Vagina (tissue), 2 donors: ENCODE results near the gene ZNF281. TPM values are rescaled to one million over a fixed set of nuclear protein-coding genes. Genes with fewer than 3 reads are reported as not detected.

ENCODE experiments used
- DNase-seq, 2 donors: peaks; one replicate each; pipeline ENCODE4 v3.0.0-alpha.2; 2017; ENCODE audit errors: extremely low spot score in 2 of 2
- H3K27ac ChIP-seq: fragments of 200-600 bp; sonication (generic); one replicate; pipeline ENCODE4 v1.5.1; 2019
- H3K27me3 ChIP-seq: fragments of 200-600 bp; sonication (generic); one replicate; pipeline ENCODE4 v1.5.1; 2019
- H3K36me3 ChIP-seq, 2 donors: fragments of 200-600 bp; sonication (generic); one replicate each; pipeline ENCODE4 v1.5.1; 2017 to 2019
- H3K4me1 ChIP-seq: fragments of 200-600 bp; sonication (generic); one replicate; pipeline ENCODE4 v1.5.1; 2019
- H3K4me3 ChIP-seq, 2 donors: fragments of 200-600 bp; sonication (generic); 1 replicate in 1 of 2; 2 replicates in 1 of 2; pipeline ENCODE4 v1.5.1; 2016 to 2019
- H3K9me3 ChIP-seq: fragments of 200-600 bp; sonication (generic); one replicate; pipeline ENCODE4 v1.5.1; 2019
- POLR2A ChIP-seq, 2 donors: fragments of 450-650 bp; IDR thresholded peaks; one replicate each; pipeline ENCODE4 v1.6.1; 2017; ENCODE audit warnings: antibody characterized with exemption in 2 of 2, mild to moderate bottlenecking in 2 of 2, moderate library complexity in 2 of 2
- POLR2AphosphoS5 ChIP-seq, 2 donors: sonication (generic); formaldehyde crosslinking; IDR thresholded peaks; one replicate each; pipeline ENCODE4 v1.9.0; 2017; ENCODE audit warnings: antibody characterized with exemption in 2 of 2, mild to moderate bottlenecking in 2 of 2, low read depth in 1 of 2; ENCODE audit not compliant: insufficient read depth in 1 of 2
- intact Hi-C: fragments of 100-400 bp; cut with DNase I; formaldehyde crosslinking; loops from one replicate; pipeline ENCODE4 v1.15.1; 2023
- total RNA-seq: library from RNA; depleted of rRNA; stranded (reverse); fragments of >200 nt; gene quantifications from one replicate; pipeline ENCODE4 v1.2.3, GENCODE V29; 2016
- TF ChIP-seq, protein P1 (sequence below), 3 experiments: fragments of 450-650 bp in 2 of 3; fragments of 200-600 bp in 1 of 3; sonication (generic) in 1 of 3; IDR thresholded peaks; one replicate each; pipeline ENCODE4 v1.5.1; 2017 to 2019; ENCODE audit warnings: antibody characterized with exemption in 3 of 3, mild to moderate bottlenecking in 2 of 3, moderate library complexity in 2 of 3

ZNF281 gene
- total RNA-seq, 1 donor from 2014 or later, result 8.8 TPM

DNA sequence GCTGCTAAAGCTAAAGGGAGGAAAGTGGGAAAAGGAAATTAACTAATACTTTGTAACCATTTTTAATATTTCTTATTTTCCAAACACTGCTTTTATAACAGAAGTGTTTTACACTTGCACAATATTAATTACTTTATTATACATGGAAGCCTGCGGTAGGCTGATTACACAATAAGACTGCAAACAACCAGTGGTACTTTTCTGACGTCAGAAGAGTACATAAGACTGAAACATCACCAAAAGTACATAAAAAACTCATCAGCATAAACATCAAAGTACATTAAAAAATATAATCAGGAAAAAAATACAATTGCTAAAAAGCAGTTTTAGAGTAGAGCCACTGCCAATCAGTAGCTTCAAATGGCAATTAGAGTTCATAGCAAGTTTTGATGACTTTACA is 4.6 kb downstream of the ZNF281 start:
- Histone ChIP-seq H3K27ac (no peak overlapping the region), H3K9me3 (no peaks in the 10 kb centered on the region), H3K27me3 (no peaks in the 10 kb centered on the region), H3K4me1 (peaks cover 50% of the 10 kb centered on the region), H3K36me3 (peaks cover 0 to 3% of the 10 kb centered on the region in 2 donors), H3K4me3 (no peak overlapping the region)
- intact Hi-C loops, result no loop called here
- TF ChIP-seq POLR2AphosphoS5 (IDR thresholded peaks at IDR 0.05; ENCODE audit: insufficient read depth in 1 of 2, low read depth in 1 of 2), result no peak
- TF ChIP-seq, protein P1, sequence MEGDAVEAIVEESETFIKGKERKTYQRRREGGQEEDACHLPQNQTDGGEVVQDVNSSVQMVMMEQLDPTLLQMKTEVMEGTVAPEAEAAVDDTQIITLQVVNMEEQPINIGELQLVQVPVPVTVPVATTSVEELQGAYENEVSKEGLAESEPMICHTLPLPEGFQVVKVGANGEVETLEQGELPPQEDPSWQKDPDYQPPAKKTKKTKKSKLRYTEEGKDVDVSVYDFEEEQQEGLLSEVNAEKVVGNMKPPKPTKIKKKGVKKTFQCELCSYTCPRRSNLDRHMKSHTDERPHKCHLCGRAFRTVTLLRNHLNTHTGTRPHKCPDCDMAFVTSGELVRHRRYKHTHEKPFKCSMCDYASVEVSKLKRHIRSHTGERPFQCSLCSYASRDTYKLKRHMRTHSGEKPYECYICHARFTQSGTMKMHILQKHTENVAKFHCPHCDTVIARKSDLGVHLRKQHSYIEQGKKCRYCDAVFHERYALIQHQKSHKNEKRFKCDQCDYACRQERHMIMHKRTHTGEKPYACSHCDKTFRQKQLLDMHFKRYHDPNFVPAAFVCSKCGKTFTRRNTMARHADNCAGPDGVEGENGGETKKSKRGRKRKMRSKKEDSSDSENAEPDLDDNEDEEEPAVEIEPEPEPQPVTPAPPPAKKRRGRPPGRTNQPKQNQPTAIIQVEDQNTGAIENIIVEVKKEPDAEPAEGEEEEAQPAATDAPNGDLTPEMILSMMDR (IDR thresholded peaks at IDR 0.05), result no peak
- no peak for TF ChIP-seq POLR2A (IDR thresholded peaks at IDR 0.05)
- DNase-seq, result no peak

DNA sequence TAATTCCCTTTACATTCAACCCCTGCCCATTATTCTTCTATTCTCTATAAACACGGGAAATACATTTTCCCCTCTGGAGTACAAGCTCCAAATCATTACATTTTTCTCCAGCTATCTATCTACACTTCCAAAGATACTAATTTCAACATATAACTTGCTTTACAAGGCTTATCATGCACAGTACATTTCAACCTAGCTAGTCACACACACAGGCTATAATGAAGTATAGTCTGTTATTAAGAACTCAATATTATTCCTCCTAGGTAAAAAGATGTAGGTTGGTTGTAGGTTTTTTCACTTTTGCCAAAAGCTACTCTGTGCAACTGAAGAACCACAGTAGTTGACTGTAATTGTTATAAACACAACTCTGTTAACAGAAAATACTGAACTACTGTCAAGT is 8.1 kb downstream of the ZNF281 start:
- intact Hi-C loops, result no loop called here
- Histone ChIP-seq H3K27ac (no peak overlapping the region), H3K27me3 (no peaks in the 10 kb centered on the region), H3K4me1 (peaks cover 24% of the 10 kb centered on the region), H3K9me3 (no peaks in the 10 kb centered on the region), H3K4me3 (no peak overlapping the region), H3K36me3 (peaks cover 0 to 3% of the 10 kb centered on the region in 2 donors)
- no peak for DNase-seq
- TF ChIP-seq POLR2A (IDR thresholded peaks at IDR 0.05), result no peak

DNA sequence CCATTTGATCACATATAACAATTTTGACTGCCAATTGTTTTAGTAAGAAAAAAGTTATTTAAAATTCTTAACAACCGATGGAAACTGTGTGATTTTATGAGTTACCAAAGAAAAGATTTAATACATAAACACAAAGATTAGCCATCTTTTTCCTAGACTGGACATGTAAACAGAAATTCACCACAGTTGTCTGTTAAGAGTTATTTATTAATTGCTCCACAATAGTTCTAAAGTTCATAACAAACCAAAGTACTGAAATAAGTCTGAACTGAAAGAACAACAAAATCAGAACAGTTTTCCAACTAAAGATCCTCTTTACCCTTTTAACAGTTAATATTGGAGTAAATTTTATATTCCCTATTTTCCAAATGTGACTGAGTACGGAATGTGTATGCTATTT is 8.6 kb downstream of the ZNF281 start:
- Histone ChIP-seq H3K36me3 (peaks cover 0 to 3% of the 10 kb centered on the region in 2 donors), H3K27ac (no peak overlapping the region), H3K4me1 (peaks cover 20% of the 10 kb centered on the region), H3K9me3 (no peaks in the 10 kb centered on the region), H3K27me3 (no peaks in the 10 kb centered on the region), H3K4me3 (no peak overlapping the region)
- no peak for DNase-seq
- no peak for TF ChIP-seq POLR2AphosphoS5 (IDR thresholded peaks at IDR 0.05; ENCODE audit: insufficient read depth in 1 of 2, low read depth in 1 of 2)
- no peak for TF ChIP-seq POLR2A (IDR thresholded peaks at IDR 0.05)
- intact Hi-C loops, result no loop called here

DNA sequence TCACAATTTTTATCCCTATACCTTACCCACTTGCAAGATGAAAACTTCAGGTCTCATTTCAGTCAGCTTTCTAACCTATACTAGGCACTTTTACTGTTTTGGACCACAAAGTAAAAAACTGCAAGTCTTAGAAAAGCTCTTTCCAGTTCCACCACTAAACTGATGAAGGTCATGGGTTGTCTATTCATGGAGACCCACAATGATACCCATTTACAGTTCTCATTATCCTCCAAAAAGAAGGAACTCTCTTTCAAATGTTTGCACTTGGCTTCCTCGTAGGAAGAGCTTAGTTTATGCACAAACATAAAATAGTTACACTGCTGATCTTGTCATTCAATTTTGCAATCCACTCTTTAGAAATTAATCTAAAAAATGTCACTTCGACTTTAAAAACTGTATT is 9.3 kb downstream of the ZNF281 start:
- peaks cover 0 to 3% of the 10 kb centered on the region in 2 donors for H3K36me3 ChIP-seq
- H3K9me3 ChIP-seq, result no peaks in the 10 kb centered on the region
- intact Hi-C loops, result no loop called here
- no peak overlapping the region for H3K4me3 ChIP-seq
- no peaks in the 10 kb centered on the region for H3K27me3 ChIP-seq
- no peak overlapping the region for H3K27ac ChIP-seq
- peaks cover 13% of the 10 kb centered on the region for H3K4me1 ChIP-seq
- no peak for DNase-seq
- TF ChIP-seq POLR2A (IDR thresholded peaks at IDR 0.05) (no peak), POLR2AphosphoS5 (IDR thresholded peaks at IDR 0.05; ENCODE audit: insufficient read depth in 1 of 2, low read depth in 1 of 2) (no peak)
- TF ChIP-seq, protein P1 (IDR thresholded peaks at IDR 0.05), result no peak

- no peak for DNase-seq
- H3K36me3 ChIP-seq, result peaks cover 0 to 3% of the 10 kb centered on the region in 2 donors
- peaks cover 6% of the 10 kb centered on the region for H3K4me1 ChIP-seq
- H3K27ac ChIP-seq, result no peak overlapping the region
- no peaks in the 10 kb centered on the region for H3K27me3 ChIP-seq
- no peaks in the 10 kb centered on the region for H3K9me3 ChIP-seq
- intact Hi-C loops, result no loop called here
- H3K4me3 ChIP-seq, result no peak overlapping the region
- TF ChIP-seq POLR2A (IDR thresholded peaks at IDR 0.05) (no peak), POLR2AphosphoS5 (IDR thresholded peaks at IDR 0.05; ENCODE audit: insufficient read depth in 1 of 2, low read depth in 1 of 2) (no peak)
- TF ChIP-seq, protein P1 (IDR thresholded peaks at IDR 0.05), result no peak
Measured at GRCh38 chr1:200399860-200400259, 10.0 kb downstream of the ZNF281 start.

DNA sequence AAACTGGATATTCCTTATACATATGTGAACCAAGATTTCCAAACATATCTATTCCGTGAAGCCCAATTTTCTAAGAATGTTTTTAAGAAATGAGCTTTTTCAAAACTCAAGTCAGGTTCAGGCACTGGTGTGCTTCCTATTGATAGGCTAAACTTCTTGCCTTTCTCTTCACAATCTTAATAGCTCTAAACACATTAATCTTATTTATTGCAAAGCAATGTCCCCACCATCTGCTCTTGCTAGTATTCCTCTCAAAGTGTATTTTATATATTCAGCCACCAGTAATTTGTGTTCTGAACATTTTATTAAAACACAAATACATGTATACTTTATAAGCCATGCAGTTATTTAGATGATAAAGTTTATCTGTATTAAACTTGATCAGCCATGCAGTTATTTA is 11.5 kb downstream of the ZNF281 start:
- intact Hi-C loops, result no loop called here
- no peak overlapping the region for H3K27ac ChIP-seq
- TF ChIP-seq POLR2A (IDR thresholded peaks at IDR 0.05) (no peak), POLR2AphosphoS5 (IDR thresholded peaks at IDR 0.05; ENCODE audit: insufficient read depth in 1 of 2, low read depth in 1 of 2) (no peak)
- TF ChIP-seq, protein P1 (IDR thresholded peaks at IDR 0.05), result no peak
- no peaks in the 10 kb centered on the region for H3K9me3 ChIP-seq
- H3K4me3 ChIP-seq, result no peak overlapping the region
- H3K36me3 ChIP-seq, result no peaks in the 10 kb centered on the region
- DNase-seq, result no peak
- H3K4me1 ChIP-seq, result no peaks in the 10 kb centered on the region
- H3K27me3 ChIP-seq, result no peaks in the 10 kb centered on the region
